Activated naive CD4-positive, alpha-beta T cell (primary cell): ENCODE measurements around the gene RTEL1.
"Not testable (repeated sequence)": the region's sequence is repeated elsewhere in the genome, so short reads cannot be mapped to it uniquely, and the experiment has no call there.

Experiments used
- DNase-seq, 4 experiments: peaks; one replicate each; lab custom pipeline; 2025; lab: John Stamatoyannopoulos, UW

The RTEL1 gene, protein sequence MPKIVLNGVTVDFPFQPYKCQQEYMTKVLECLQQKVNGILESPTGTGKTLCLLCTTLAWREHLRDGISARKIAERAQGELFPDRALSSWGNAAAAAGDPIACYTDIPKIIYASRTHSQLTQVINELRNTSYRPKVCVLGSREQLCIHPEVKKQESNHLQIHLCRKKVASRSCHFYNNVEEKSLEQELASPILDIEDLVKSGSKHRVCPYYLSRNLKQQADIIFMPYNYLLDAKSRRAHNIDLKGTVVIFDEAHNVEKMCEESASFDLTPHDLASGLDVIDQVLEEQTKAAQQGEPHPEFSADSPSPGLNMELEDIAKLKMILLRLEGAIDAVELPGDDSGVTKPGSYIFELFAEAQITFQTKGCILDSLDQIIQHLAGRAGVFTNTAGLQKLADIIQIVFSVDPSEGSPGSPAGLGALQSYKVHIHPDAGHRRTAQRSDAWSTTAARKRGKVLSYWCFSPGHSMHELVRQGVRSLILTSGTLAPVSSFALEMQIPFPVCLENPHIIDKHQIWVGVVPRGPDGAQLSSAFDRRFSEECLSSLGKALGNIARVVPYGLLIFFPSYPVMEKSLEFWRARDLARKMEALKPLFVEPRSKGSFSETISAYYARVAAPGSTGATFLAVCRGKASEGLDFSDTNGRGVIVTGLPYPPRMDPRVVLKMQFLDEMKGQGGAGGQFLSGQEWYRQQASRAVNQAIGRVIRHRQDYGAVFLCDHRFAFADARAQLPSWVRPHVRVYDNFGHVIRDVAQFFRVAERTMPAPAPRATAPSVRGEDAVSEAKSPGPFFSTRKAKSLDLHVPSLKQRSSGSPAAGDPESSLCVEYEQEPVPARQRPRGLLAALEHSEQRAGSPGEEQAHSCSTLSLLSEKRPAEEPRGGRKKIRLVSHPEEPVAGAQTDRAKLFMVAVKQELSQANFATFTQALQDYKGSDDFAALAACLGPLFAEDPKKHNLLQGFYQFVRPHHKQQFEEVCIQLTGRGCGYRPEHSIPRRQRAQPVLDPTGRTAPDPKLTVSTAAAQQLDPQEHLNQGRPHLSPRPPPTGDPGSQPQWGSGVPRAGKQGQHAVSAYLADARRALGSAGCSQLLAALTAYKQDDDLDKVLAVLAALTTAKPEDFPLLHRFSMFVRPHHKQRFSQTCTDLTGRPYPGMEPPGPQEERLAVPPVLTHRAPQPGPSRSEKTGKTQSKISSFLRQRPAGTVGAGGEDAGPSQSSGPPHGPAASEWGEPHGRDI (N-terminal part only)

DNA sequence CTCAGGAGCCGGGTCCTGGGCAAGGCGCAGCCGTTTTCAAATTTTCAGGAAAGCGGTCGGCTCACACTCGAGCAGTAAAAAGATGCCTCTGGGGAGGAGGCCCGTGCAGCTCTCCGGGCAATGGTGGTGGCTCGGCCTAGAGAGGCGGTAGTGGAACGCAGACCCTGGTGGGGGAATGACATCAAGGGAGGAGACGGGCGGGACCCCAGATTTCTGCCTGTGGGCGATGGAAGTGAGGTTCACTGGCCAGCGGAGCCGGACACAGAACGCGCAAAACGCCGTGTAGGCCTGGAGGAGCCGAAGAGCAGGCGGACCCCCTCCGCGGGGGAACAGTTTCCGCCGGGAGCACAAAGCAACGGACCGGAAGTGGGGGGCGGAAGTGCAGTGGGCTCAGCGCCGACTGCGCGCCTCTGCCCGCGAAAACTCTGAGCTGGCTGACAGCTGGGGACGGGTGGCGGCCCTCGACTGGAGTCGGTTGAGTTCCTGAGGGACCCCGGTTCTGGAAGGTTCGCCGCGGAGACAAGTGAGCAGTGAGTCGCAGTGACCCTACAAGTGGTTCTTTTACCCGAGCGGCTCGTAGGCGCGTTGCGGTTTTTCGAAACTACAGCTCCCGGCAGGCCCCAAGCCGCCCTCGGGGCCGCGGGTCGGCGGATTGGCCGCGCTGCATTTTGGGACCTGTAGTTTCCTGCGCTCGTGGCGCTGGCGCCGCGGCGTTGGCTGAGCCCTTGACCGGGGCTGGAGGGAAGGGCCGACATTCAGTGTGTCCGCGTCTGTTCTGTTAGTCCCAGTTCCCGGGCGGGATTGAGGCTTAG, at the start of gene RTEL1:
Gene RTEL1, plus strand, starts transcription at position 376 of the 812 bp plus-strand sequence. CDS start 1,091 bp downstream, outside the sequence.
- DNase-seq, result peak; percentile 82 to 94 (median 88)

DNA sequence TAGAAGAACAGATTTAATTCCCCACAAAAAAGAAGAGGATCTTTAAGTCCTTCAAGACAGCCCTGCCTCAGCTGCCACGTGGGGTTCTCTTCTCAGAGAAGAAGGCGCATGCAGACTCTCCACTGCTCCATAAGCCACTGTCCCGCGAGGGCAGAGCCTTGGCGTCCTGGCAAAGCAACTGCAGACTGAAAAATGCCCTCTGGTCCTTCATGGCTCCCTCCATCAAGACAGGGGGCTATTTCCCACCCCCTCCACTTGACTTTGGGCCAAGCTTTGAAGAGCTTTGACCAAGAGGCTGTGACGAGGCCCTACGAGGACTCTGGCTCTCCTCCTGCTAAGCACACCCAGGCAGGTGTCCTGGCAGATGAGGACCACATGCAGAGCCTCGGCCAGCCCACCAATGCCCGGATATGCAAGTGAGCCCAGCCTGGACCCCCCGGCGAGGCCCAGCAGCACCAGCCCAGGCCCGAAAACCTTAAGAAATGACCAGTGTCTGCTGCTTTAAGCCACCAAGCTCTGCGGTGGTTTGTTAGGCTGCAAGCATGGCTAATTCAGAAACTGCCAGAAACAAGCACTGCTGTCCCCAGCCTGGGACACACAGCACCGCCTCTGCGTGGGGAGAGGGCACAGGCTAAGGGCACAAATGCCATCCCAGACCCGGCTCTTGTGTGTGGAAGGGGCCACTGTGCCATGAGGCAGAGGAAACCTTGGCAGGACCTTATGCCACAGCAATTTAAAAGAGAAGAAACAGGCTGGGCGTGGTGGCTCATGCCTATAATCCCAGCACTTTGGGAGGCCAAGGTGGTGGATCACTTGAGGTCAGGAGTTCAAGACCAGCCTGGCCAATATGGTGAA, 47.3 kb upstream of the RTEL1 start:
- DNase-seq, result no peak

GRCh38 chr20:63611646-63612045, 46.5 kb upstream of the RTEL1 start:
- no peak for DNase-seq

DNA sequence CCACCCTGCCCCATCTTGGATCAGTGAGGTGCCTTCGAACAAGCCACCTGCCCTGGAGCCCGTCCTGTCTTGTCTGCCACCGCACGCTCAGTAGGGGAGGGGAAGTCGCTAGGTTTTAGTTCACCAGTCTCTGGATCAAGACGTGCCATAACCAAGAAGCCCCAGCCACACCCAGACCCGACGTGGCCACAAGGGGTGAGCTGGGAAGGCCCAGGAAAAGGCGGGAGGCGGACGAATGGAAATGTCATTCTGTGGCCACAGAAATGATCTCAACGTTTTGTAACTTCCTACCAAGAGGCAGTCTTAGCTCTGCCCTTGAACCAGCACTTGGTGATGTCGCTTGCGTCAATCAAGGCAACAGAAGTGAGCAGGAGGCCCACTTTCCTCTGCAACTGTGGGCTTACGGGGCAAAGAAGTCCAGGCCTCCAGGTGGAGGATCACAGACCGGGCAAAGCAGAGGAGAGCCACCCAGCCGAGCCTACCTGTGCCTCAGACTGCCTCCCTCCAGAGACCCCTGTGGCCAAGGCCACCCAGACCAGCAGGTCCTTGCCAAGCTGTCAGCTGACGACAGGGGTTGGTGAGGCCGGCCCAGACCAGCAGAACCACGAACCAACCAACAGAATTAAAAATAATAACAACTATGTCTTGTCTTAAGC, 45.7 kb upstream of the RTEL1 start:
- no peak for DNase-seq

DNA sequence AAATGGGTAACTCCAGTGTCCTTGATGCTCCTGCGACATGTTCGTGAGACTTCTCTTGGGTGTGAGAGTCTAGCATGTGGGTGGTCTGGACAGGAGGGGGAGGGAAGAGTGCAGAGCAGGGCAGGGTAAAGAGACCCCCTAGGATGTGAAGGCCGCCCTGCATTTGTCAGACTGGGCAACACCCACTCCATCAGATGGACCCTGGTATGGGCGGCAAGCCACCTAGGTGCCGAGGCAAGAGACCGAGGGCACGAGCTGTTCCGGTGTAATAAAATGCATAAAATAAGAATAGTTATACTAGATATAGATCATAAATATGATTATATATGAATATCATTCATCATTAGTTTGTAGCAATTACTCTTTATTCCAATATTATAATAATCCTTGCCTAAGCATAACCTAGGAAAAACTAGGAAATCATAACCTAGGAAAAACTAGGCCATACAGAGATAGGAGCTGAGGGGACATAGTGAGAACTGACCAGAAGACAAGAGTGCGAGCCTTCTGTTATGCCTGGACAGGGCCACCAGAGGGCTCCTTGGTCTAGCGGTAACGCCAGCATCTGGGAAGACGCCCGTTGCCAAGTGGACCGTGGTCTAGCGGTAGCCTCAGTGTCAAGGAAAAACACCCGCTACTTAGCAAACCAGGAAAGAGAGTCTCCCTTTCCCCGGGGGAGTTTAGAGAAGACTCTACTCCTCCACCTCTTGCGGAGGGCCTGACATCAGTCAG, 44.1 kb upstream of the RTEL1 start:
- DNase-seq, result not testable (repeated sequence)

DNA sequence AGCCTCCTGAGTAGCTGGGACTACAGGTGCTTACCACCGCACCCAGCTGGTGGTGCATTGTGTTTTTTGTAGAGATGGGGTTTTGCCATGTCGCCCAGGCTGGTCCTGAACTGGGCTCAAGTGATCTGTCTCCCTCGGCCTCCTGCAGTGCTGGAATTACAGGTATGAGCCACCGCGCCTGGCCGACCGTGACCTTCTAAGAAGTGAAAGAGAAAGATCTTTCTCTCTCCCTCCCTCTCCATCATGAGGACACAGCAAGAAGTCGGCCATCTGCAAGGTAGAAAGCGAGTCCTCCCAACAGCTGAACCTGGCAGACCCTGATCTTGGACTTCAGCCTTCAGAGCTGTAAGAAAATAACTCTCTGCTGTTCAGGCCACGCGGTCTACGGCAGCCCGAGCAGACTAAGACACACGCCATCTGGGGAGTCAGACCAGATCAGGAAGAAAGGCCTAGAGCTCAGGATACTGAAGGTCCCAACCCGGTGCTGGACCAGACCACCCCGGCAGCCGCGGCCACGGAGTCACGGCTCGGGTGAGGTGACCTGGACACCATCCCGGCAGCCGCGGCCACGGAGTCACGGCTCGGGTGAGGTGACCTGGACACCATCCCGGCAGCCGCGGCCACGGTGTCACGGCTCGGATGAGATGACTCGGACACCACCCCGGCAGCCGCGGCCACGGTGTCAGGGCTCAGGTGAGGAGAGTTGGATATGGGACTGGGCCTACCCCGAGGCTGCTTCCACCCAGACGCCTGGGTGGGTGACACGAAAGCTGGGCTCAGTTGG, 40.8 kb upstream of the RTEL1 start:
- no peak for DNase-seq

- DNase-seq, result no peak
Measured at GRCh38 chr20:63617876-63618265, 40.2 kb upstream of the RTEL1 start.

DNA sequence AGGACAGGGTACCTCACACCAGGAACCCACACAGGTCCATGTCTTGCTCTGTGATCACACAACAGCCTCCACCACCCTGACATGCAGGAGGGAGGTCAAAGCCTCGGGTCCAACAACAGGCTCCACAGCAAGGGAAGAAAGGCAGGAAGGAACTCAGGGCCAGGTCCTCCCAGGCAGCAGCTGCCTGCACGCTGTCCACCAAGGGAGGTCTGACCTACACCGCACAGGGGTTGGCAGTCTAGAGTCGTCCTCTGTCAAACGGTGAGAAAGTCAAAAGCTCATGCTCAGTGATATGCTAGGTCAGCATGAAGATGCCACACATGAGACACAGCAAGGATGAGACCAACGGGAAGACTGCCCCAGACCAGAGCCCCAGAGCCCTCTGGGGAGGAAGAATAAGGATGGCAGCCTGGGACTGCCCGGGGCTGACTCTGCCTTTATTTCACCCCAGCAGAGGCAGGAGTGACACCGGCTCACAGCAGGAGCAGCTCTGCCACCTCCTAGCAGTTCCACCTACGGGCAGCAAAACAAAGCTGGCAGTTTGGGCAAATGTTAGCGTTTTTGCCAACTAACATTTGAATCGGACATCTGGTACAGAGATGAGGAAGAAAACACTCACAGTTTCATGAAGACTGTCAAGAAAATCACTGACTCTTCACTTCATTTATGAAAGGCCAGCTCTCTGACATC, 39.7 kb upstream of the RTEL1 start:
- no peak for DNase-seq

GRCh38 chr20:63619086-63619485, 39.0 kb upstream of the RTEL1 start:
- no peak for DNase-seq

GRCh38 chr20:63619505-63619904, 38.6 kb upstream of the RTEL1 start:
- DNase-seq, result no peak

DNA sequence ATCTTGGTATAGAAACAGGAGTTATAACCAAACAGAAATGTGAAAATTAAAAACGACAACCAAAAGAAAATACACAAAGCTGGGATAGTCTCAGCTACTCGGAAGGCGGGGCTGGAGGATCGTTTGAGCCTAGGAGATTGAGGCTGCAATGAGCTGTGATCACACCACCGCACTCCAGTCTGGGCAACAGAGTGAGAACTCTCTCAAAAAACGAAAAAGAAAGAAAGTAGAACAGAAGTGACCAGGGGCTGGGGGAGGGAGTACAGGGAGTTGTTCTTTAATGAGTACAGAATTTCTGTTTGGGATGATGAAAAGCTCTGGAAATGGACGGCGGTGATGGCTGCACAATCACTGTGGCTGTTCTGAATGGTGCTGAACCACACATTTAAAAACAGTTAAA, 37.1 kb upstream of the RTEL1 start:
- DNase-seq, result no peak

DNA sequence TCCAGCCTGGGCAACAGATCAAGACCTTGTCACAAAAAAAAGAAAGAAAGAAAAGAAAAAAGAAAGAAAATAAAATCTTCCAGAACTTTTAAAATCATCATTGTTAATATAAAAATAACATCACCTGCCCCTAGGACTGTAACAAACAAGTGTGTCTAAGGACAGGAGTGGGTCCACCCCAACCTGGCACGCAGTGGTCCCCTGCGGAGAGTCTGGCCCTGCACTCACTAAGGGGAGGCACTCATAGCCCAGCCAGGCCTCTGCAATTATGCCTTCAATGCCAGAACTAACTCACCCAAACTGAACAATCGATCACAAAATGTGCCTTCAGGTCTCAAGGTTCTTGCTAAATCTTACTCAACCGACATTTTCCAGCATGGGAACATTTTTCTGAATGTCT, 36.0 kb upstream of the RTEL1 start:
- no peak for DNase-seq

DNA sequence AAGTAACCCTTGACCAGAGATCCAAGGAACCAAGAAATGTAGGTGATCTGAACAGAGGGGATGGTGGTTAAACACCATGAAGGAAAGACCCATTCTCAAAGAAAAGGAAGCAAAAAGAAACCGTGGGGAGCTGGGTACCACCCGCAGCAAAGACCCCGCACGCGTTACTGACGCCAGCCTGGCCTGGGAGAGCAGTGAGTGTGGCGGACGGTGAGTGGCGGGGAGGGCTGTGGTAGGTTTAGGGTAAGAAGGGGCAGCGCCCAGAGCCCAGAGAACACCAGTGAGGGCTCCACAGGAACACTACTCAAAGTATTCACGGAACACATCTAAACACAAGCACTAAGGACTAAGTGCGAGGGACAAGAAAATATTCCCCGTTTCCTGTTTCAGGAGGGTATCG, 35.4 kb upstream of the RTEL1 start:
- DNase-seq, result no peak

DNA sequence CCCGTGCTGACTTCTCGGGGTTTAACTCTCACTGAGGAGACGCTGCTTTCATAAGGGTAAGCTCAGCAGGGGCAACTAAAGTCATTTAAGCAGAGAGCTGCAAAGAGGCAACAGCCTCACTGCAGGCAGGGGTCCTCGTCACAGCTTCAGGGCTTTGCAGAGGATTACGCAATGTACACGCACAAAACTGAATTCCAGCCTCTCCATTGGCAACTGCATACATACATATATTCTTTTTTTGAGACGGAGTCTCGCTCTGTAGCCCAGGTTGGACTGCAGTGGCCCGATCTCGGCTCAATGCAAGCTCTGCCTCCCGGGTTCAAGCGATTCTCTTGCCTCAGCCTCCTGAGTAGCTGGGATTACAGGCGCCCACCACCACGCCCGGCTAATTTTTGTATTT, 33.6 kb upstream of the RTEL1 start:
- no peak for DNase-seq

DNA sequence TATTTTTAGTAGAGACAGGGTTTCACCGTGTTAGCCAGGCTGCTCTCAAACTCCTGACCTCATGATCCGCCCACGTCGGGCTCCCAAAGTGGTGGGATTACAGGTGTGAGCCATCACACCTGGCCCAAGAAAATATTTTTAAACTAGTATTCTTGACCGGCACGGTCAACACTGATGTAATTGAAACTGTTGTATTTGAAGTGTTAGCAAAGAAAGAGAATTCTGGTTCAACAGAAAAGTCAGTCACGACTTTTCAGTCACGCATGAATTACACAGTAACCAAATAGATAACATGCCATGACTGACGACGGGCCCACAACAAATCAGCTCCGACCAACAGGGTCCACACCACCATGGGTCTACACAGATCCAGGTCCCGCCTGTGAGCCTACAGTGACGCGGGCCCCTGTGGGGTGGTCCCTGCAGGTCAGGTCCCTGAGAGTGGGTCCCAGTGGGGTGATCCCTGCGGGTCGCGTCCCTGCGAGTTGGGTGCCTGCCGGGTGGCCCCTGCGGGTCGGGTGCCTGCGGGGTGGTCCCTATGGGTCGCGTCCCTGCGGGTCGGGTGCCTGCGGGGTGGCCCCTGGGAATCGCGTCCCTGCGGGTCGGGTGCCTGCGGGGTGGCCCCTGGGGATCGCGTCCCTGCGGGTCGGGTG, 32.2 kb upstream of the RTEL1 start:
- DNase-seq, result peak in 1 of 4 experiments; percentile 39

- peak in 3 of 4 experiments; percentile 73 to 84 (median 75) for DNase-seq
Measured at GRCh38 chr20:63626424-63627128, 31.5 kb upstream of the RTEL1 start, which contains the start of gene GMEB2. GMEB2 (minus strand) TSS chr20:63627101; CDS start chr20:63619397, 7,704 bp downstream.
